Activated T-cell treated with anti-CD3 and anti-CD28 coated beads for 1 hour (primary cell): ENCODE measurements around the gene SCYGR3.

Source experiments
- DNase-seq: peaks from one replicate; pipeline ENCODE4 v3.0.0-alpha.2; 2020; ENCODE audit warnings: low read depth

SCYGR3 gene, protein sequence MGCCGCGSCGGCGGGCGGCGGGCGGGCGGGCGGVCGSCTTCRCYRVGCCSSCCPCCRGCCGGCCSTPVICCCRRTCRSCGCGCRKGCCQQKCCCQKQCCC

DNA sequence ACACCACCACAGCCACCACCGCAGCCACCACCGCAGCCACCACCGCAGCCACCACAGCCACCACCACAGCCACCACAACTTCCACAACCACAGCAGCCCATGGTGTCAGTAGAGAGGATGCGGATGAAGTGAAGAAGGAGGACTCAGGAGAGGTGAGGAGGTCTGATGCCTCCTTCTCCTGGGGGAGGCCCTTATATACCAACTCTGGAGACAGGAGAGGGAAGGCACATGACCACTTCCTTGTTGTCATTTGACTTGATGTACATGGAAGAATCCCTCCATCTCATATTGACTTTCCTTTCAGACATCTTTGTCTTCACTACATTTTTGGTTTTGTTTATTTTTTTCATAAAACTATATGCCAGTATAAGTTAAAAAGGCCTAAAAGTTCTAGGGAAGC lies at the start of gene SCYGR3:
TSS of gene SCYGR3 (minus strand) at position 101 of the 400 bp plus-strand sequence. CDS start at position 101, 0 bp downstream.
- no peak for DNase-seq

DNA sequence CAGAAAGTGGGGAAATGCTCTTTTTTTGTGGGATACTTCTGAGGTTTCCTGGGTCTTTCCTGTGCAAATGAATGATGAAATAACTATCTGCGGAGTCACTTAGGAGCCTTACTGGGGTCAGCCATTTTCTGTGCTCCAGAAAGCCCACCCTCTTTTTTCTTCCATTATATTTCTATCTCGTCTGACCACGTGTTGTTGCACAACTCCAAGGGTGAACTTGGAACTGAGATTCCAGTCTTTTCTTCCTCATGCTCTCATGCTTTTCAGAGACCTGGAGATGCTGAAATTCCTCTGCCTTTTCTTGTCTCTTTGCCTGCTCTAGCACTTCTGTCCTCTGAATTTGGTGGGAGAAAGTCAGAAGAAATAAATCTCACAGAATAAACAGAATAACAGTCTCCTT lies 47.2 kb upstream of the SCYGR3 start:
- DNase-seq: no peak

DNA sequence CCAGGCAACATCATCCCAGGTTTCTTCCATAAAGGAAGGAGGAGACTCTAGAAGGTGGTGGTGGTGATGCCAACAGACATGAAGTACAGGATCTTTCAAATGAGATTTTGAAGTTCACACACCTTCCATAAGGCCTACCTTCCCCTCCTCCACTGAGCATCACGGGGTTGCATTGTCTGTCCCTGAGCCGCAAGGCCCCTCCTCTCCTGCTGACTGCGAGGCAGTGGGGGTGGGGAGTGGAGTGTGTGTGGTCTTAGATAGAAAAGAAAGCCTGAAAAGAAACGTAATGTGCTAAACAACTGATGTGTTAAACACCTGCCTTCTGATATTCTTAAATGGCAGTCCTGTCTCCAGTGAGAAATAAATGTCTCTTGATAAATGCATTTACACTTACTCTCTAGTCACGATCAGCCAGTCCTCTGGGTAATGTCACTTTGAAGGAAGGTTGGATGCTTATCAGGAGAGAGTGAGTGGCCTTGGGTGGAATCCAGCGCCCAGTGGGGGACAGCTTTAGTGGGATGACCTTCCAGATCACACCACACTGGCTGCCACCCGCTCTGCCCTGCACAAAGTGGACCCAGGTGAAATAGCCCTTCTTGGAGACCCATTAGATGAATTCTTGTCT lies 46.5 kb upstream of the SCYGR3 start:
- no peak for DNase-seq

DNA sequence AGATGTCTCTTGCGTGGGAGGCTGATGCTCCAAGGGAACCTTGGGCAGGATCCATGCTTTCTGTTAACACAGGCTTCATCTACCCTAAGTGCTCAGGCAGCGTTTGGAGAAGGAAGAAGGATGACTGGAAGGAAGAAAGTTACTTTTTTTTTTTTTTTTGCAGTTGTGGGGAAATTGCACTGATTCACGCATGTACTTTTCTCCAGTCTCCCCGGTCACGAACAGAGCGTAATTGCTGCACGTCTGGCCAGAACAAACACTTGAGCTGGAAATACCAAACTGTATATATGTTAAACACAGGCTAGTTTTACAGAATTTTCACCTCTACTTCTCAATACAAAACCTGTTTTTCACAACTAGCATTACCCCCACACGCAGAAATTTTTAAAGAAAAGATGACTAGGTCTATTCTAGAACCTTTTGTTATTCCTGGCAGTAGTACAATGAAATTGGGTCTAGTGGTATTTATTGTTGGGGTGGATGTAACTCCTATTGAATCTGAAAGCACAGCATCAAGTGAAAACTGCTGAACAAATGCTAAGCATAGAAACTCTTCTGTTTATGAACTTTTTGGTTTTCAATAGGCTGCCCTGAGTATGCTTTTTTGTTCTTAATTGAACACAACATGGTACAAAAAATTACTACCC lies 42.7 kb upstream of the SCYGR3 start:
- no peak for DNase-seq

DNA sequence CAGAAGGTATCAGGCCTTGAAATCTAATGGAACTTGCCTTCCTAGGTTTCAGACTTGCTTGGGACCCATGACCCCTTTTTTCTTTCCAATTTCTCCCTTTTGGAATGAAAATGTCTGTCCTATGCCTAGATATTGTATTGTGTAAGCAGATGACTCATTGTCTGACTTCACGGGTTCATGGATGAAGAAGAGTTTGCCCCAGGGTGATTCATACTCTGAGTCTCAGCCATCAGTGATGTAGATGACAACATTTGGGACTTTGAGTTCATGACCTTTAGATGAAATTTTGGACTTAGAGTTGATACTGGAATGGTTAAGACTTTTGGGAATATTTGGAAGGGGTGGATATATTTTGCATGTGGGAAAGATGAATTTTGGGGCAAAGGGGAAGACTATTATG lies 40.8 kb upstream of the SCYGR3 start:
- DNase-seq: no peak

DNA sequence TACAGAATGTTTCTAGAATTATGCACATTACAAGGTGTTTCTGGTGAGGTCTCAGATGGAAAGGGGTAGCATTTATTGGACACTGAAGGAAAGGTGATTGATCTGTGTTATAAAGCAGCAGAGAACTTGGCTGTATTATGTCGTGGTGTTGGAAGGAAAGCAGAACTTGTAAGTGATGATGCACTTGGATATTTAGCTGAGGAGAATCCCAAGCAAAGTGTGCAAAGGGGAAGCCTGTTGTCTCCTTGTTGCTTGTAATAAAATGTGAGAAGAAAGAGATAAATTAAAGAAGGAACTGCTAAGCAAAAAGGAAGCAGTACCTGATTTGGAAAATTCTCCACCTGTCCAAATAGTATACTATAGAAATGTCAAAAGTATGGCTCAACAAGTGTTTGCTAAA lies 39.8 kb upstream of the SCYGR3 start:
- DNase-seq: no peak

DNA sequence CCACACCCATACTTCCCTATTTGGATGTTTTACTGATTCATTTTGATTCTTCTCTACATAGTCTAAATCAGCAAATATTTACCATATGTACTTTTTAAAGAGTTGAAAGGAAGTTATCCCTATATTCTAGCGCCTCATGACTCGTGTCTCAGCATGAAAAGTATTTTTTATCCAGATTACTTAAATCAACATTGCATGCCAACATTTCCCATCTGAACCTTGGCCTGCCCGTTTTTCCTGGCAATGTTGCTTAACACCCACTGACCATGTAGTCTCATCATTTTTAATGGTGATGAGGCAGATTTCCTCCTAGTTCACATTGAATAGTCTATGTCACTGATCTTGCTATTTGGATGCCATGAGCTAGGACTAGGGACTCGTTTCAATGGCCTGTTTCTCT lies 38.8 kb upstream of the SCYGR3 start:
- no peak for DNase-seq

DNA sequence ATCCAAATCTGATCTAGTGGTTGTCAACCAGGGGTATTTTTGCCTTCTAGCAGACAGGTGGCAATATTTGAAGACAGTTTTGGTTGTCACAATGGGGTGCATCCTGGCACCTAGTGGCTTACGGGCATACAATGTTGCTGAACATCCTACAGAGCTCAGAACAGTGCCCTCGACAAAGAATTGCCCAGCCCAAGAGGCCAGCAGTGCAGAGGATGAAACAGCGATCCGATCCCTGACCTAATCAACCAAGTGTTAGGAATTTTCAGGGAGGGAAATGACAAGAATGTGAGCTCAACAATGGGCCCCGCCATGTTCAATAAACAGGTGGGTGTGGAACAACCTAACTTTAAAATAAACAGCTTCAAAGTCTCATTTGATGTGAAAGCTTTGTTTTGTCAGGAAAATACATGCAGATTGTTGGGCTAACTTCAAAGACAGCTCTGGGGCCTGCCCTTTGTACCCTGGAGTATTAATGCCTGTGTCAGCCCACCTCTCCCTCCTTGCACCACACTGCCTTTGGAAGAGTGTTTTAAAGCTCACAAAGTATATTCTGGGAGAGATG lies 29.4 kb upstream of the SCYGR3 start:
- DNase-seq: no peak

DNA sequence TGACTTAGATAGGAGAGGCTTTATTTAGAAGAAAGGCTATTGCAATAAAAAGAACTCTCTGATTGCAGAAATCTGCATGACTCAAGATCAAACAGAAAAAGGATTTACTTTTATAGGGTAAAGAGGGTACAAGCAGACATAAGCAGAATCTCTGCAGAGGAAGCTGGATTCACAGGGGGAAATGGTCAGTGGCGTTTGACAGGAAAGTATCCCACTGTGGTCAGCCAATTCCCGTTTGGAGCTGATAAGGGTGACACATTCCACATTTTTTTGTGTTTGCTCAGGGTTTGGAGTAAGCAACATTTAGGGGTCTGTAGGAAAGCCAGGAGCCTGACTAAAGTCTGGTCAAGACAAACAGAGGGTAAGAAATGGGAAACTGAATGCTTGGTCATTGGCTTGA lies 28.0 kb upstream of the SCYGR3 start:
- no peak for DNase-seq

DNA sequence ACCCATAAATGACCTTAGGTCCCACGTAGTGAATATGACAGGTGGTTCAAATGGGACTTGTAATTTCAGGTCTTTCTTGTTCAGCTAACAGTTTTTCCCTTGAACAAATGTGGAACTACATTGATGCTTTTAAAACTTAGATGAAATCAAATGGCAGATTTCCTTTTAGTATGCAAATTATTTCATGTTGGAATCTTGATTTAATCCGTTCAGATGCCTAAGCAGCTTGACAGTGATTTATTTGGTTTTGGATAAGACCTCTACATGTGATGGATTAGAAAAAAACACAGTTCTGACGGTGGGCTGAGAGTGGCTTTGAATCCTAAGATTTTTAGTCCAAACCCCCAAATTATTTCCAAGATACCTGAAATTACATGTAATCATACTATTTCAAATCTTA lies 19.6 kb upstream of the SCYGR3 start:
- DNase-seq: no peak

DNA sequence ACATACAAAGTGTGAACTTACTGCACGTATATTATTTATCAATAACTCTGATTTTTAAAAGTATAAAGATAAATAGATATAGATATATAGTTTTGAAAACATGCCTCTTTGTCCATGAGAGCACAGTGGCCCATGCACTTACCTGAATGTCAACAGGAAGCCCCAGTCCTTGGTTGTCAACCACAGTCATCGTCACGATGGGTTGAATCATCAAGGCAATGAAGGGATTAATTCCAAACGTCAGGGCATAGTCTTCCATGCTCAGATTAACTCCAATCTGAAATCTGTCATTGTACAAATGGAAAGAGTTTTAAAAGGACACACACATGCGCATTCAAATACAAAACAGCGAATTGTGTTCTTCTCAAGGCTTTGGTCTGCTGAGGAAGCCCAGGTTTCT lies 18.2 kb upstream of the SCYGR3 start:
- no peak for DNase-seq

DNA sequence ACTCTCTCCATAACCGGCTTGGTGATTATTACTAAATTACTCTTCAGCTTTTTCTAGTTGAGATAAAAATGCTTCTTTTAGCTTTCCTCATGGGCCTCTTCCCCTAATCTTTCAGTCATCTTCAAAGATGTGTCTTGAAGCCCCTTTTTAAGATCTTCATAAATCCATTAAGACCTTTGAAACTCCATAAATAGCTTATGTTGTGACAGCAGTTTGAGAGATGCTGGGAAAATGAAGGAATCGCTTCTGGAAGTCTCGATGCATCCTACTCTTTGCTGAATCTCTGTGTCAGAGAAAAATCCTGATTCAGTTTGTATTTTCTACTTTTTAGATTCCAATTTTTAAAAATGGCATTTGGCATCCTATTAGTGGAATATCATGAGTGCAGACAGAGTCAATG lies 15.7 kb upstream of the SCYGR3 start:
- no peak for DNase-seq

DNA sequence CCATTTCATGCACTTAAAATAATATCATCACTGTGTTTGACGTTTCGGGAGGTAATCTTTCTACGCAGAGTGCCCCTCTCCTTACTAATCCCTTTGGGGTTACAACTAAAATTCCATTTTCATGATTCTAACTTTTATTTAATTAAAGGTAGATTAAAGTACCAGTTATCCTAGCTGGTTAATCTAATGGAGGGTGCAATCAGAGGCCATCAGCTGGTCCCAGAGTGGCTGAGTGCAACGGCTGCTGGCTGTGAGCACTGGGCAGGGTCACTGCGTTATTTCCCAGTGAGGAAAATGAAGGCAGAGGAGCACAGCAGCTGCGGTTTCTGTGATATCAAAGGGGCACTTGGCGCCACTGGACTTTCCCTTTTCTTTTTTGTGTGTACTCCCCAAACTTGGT lies 14.8 kb upstream of the SCYGR3 start:
- no peak for DNase-seq

DNA sequence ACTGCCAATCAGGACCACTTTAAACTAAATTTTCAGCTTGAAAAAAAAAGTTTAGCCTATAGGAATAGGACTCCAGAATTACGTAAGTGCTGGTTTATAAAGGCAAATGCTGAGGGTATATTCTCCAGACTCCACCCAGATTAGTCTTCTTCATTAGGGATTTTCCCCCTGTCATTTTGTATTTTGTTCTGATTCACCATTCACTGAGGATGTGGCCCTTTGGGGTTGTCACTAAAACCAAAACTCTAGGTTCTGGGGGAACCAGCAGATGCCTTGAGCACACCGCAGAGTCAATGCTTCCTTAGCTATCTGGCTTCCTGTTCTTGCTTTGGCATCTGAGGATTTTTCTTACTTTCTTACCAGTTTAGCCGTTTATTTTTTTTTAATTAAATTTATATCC lies 13.1 kb upstream of the SCYGR3 start:
- no peak for DNase-seq

DNA sequence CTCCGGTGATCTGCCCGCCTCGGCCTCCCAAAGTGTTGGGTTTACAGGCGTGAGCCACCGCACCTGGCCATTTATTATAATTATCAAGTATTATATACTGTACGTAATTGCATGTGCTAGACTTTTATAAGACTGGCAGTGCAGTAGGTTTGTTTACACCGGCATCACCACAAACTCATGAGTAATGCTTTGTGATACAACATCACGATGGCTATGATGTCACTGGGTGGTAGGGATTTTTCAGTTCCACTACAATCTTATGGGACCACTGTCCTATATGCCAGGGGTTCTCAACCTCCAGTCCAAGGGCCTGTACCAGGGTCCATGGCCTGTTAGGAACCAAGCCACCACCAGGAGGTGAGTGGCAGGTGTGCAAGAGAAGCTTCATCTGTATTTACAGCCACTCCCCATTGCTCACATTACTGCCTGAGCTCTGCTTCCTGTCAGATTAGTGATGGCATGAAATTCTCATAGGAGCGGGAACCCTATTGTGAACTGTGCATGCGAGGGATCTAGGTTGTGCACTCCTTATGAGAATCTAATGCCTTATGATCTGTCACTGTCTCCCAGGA lies 12.0 kb upstream of the SCYGR3 start:
- DNase-seq: no peak

DNA sequence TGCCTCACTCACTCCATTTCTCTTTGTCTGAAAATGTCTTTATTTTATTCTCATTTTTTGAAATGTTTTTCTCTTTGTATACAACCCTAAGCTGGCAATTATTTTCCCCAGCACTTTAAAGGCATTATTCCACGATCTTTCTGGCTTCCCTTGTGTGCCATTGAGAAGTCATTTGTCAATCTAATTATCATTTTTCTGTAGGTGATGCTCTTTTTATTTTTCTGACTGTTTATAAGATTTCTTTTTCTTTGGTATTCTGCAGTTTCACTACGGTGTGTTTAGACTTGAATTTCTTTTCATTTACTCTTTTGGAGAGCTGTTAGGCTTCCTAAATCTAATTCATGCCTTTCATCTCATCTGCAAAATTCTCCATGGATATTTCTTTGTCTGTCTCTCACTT lies 10.8 kb upstream of the SCYGR3 start:
- no peak for DNase-seq

DNA sequence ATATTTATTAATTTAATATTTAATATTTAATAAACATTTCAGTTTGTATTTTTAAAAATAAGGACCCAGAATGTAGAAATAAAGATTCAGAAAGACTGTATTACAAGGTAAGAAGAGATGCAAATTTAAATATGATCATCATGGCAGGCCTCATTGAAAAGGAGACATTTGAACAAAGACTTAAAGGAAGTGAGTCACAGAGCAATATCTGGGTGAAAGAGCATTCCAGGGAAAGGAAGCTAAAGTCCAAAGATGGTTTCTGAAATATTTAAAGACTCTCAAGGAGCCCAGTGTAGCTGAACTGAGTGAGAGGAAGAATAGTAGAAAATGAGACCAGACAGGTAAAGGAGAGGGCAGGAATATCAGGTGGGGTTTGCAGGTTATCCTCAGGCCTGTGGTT lies 8.6 kb upstream of the SCYGR3 start:
- no peak for DNase-seq

DNA sequence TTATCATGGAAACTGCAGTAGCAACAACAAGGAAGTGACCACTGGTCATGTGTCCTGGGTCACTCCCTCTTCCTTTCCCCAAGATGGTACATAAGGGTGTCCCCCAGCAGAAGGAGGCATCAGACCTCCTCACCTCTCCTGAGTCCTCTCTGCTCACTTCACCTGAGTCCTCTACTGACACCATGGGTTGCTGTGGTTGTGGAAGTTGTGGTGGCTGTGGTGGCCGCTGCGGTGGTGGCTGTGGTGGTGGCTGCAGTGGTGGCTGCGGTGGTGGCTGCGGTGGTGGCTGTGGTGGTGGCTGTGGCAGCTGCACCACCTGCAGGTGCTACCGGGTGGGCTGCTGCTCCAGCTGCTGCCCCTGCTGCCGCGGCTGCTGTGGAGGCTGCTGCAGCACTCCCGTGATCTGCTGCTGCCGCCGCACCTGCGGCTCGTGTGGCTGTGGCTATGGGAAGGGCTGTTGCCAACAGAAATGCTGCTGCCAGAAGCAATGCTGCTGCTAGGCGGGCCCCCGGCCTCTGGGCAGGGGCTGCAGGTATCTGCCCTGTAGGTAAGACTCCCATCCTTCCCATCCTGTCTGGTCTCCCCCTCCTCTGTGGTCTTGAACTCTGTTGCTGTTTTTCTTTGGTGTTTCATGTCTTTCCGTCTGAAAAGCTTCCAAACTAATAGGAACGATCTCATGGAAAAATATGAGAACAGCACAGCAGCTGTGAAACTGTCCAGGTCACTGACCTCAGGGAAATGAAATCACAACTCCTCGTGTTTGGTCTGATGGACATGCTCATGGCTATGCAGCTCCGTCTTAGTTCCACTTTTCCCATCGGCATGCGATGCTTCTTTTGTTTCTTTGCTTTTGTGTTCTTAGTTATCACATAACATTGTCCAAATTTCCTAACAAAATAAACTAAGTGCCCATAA lies 2.9 kb upstream of the SCYGR3 start, which contains the start of gene SCYGR4:
TSS of gene SCYGR4 (plus strand) at position 183 of the 915 bp plus-strand sequence. CDS start at position 183, 0 bp downstream.
- DNase-seq: no peak

DNA sequence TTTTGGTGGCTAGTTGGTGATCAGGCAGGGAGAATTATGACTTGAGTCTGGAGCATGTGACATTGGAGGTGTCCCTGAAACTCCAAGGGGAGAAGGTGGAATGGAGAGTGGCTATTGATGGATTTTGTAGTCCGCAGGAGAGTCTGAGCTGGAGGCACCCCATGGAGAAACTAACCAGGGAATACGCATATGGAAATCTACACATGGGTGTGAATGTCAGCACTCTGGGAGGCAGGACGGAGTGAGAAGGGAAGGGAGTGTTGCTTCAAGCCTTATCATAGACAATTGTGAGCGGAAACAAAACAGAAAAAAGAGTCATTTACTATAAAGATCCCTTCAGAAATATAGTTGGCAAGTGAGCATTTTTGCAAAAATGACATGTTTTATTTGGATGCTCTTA lies 2.0 kb upstream of the SCYGR3 start:
- no peak for DNase-seq

DNA sequence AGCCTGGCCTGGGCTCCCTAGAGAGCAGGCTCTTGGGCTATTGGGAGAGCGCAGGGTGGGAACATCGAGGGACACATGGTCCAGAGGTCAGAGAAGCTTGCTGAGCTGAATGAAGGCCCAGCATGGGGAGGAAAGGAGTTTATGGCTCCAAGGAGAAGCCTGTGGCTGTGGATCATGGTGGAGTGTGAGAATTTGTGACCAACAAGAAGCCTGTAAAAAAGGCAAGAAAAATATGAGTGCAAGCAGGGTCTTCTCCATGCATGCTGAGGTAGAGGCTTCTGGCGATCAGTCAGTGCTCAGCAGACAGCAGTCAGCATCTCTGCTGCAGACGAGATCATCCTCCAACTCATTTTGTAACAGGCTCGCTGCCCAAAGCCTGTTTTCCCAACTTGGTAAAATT lies 1.3 kb upstream of the SCYGR3 start:
- DNase-seq: no peak

DNA sequence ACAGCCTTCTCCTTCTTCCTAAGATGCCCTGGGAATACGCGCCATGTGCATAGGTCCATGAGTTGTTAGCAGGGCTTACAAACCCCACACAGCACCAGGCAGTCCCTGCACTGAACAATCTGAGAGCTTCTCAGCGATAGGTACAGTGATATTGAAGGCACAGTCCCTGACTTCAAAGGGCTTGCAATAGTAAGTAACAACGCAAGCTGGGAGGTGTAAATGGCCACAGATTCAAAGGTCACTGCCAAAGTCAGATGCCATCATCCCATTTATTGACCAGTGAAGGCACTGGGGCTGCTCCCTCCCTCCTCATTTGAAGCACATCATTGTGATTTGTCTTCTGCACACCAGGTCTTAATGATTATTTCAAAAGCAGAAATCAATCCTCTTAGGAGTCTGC lies 541 bp upstream of the SCYGR3 start:
- no peak for DNase-seq

DNA sequence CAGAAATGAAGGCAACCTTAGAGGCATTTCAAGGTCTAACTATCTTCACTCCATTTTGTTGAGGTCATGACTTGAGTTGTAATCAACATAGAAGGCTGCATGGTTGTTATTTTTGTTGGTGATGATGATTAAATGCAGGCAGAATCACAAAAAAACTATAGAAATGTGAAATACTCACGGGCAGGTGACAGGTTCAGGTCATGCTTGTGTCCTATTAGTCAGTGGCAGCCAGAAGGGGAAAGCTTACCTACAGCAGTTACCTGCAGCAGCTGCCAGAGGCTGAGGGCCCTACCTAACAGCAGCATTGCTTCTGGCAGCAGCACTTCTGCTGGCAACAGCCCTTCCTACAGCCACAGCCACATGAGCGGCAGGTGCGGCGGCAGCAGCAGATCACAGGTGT lies 394 bp downstream of the SCYGR3 start:
- DNase-seq: no peak
